ENCODE data around the gene PPP1R16B.

Gene PPP1R16B

DNA sequence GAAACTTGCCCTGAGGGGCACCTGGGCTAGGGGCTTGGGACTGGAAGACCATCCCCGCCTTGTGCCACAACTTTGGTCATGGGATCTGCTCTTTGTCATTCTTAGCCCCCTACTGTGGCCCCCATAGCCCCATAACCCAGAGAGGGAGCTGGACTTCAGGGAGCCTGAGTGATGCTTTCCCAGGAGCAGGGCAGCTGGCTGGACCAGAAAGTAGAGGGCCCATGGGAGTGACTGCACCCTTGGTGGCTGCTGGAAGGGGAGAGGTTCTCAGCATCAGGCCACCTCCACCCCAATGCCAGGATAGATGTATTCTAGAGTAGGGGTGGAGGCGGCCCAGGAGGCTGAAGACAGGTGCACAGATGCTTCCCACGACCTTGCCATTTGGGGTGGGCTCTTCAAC lies 114.9 kb downstream of the PPP1R16B start:
- TF ChIP-seq, protein P1, sequence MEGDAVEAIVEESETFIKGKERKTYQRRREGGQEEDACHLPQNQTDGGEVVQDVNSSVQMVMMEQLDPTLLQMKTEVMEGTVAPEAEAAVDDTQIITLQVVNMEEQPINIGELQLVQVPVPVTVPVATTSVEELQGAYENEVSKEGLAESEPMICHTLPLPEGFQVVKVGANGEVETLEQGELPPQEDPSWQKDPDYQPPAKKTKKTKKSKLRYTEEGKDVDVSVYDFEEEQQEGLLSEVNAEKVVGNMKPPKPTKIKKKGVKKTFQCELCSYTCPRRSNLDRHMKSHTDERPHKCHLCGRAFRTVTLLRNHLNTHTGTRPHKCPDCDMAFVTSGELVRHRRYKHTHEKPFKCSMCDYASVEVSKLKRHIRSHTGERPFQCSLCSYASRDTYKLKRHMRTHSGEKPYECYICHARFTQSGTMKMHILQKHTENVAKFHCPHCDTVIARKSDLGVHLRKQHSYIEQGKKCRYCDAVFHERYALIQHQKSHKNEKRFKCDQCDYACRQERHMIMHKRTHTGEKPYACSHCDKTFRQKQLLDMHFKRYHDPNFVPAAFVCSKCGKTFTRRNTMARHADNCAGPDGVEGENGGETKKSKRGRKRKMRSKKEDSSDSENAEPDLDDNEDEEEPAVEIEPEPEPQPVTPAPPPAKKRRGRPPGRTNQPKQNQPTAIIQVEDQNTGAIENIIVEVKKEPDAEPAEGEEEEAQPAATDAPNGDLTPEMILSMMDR (IDR thresholded peaks at IDR 0.05; ENCODE audit: insufficient read depth, low read depth, low read length, missing control alignments), result no peak
- H3K4me3 ChIP-seq (ENCODE audit: low read length), result no peak overlapping the region
- DNase-seq (ENCODE audit: low read depth), result no peak

DNA sequence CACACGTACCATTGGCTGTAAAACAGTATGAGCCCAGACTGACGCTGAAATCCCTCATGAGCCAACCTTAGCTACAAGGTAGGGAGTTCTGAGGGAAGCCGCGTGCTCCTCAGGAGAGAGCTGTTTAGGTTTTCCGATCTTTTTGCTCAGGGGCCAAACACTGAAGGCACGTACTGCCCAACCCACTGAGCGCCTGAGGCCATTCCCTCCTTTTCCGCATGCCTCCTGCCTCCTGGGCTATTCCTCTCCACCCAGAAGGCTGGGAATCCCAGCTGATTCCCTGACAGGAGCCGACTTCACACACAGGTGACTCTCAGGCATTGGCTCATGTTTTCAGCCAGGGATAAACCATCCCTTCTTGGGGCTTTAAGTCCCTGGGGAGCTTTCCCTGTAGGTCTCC lies 115.4 kb downstream of the PPP1R16B start:
- no peak for DNase-seq (ENCODE audit: low read depth)
- TF ChIP-seq, protein P1 (IDR thresholded peaks at IDR 0.05; ENCODE audit: insufficient read depth, low read depth, low read length, missing control alignments), result no peak

DNA sequence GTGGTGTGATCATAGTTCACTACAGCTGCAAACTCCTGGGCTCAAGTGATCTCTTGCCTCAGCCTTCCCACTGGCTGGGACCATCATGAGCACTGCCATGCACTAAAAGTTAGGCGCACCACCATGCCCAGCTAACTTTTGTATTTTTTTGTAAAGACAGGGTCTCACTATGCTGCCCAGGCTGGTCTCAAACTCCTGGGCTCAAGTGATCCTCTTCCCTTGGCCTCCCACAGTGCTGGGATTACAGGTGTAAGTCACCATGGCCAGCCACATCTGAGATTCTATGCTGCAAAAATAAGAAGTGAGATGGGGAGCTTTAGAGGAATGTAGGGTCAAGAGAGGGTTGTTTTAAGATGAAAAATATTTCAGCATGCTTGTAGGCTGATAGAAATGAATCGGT lies 119.2 kb downstream of the PPP1R16B start:
- TF ChIP-seq, protein P1 (IDR thresholded peaks at IDR 0.05; ENCODE audit: insufficient read depth, low read depth, low read length, missing control alignments), result no peak
- H3K4me3 ChIP-seq (ENCODE audit: low read length), result no peak overlapping the region
- DNase-seq (ENCODE audit: low read depth), result no peak

More for the DNA sequence above, 115.4 kb downstream of the PPP1R16B start:
- no peak overlapping the region for H3K4me3 ChIP-seq (ENCODE audit: low read length)

DNA sequence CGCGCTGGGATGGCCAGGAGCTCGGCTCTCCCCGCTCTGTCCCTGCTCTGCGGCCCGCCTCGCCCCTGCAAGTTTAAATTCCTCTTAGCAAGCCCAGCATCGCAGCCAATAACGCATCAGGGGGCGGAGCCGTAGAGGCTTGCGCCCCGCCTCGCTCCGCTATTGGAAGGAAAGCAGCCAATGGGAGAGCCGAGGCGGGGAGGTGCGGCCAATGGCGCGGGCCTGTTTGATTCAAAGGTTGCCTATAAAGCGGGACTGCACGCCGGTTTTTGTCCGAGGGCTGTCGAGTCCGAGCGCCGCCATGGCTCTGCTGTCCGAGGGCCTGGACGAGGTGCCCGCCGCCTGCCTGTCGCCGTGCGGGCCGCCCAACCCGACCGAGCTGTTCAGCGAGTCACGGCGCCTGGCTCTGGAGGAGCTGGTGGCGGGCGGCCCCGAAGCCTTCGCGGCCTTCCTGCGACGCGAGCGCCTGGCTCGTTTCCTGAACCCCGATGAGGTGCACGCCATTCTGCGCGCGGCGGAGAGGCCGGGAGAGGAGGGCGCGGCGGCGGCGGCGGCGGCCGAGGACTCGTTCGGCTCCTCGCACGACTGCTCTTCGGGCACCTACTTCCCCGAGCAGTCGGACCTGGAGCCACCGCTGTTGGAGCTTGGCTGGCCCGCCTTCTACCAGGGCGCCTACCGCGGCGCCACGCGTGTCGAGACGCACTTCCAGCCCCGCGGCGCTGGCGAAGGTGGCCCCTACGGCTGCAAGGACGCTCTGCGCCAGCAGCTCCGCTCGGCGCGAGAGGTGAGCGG lies 120.8 kb downstream of the PPP1R16B start, which contains the start of gene FAM83D:
TSS of gene FAM83D (plus strand) at position 276 of the 792 bp plus-strand sequence. CDS start at position 302, 26 bp downstream.
- TF ChIP-seq, protein P1 (IDR thresholded peaks at IDR 0.05; ENCODE audit: insufficient read depth, low read depth, low read length, missing control alignments), result no peak
- DNase-seq (ENCODE audit: low read depth), result peak; percentile 99
- H3K4me3 ChIP-seq (ENCODE audit: low read length), result peak within 1 kb of the TSS; percentile 68

DNA sequence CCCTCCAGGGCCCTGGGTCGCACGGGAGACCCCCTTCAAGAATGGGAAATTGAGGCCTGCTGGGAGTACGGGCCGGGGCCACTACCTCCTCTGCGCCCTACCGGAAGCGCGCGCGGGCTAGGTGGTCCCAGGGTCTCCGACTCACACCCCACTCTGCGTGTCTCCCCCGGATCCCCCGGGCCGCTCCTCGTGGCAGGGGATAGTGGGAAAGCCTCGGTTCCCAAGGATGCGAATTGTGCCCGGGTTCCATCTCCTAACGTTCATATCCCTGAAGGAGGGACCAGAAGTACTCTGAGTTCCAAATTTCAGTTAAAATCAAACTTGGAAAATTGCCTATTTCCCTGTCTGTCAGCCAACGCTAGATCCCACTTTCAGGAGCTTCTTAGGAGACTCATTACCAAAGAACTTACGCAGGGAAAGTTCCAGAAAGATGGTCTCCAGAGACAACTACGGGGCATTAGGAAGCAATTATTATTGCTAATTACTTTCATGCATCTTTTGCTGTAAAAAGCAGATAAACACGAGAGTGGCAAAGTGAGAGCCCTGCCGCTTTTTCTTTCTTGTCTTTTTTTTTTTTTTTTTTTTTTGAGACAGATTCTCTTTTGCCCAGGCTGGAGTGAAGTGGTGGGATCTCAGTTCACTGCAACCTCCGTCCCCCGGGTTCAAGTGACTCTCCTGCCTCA lies 121.6 kb downstream of the PPP1R16B start:
- H3K4me3 ChIP-seq (ENCODE audit: low read length), result peak overlapping the region; percentile 68
- TF ChIP-seq, protein P1 (IDR thresholded peaks at IDR 0.05; ENCODE audit: insufficient read depth, low read depth, low read length, missing control alignments), result no peak
- no peak for DNase-seq (ENCODE audit: low read depth)

DNA sequence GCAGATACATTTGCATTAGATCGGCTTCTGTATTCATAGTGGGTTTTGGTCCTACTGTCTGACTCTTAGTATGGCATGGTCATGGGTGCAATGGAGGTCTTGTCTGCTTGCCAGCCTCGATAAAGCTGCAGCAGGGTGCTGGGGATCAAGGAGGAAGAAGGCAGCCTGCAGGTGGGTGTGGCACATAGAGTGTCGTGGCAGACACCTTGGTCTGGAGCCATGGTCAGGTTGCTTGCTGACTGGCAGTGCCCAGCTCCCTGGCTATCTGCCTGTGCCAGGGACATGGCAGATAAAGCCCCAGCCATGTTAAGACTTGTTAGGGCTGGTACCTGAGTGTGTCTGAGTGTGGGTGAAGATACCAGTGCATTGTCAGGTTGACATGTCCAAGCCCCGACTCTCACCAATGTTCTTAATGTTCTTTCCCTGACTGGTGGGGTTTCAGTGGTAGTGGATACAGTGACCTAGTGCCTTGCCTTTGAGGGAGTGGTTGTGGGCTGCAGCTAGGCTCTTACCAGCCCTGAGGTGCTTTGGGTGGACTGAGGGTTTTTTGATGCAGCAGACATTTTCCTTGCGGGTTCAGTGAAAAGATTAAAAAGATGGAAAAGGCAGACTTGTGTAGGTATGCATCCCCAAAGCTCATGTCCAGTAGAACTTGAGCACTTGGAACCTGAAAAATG lies 122.5 kb downstream of the PPP1R16B start:
- TF ChIP-seq, protein P1 (IDR thresholded peaks at IDR 0.05; ENCODE audit: insufficient read depth, low read depth, low read length, missing control alignments), result no peak
- peak; percentile 59 for DNase-seq (ENCODE audit: low read depth)
- H3K4me3 ChIP-seq (ENCODE audit: low read length), result peak overlapping the region; percentile 68

All from epithelial cell of esophagus (primary cell).